Mesendoderm (in vitro differentiated cells): ENCODE results near the gene HMCN1.

Experiments used
- DNase-seq: peaks from one replicate; pipeline ENCODE4 v3.0.0; 2013
- H2AK5ac ChIP-seq: 2 replicates; pipeline ENCODE4 v1.6.1; 2013; ENCODE audit warnings: low read length, inconsistent platforms
- H2BK120ac ChIP-seq: 2 replicates; pipeline ENCODE4 v1.6.1; 2013; ENCODE audit warnings: low read depth, mild to moderate bottlenecking, low read length, moderate library complexity, mixed read lengths
- H2BK15ac ChIP-seq: replicated peaks from 2 replicates; pipeline ENCODE4 v1.6.1; 2013; ENCODE audit warnings: low read depth, mild to moderate bottlenecking, moderate library complexity
- H2BK5ac ChIP-seq: 2 replicates; pipeline ENCODE4 v1.6.1; 2013; ENCODE audit warnings: low read length, inconsistent platforms
- H3K18ac ChIP-seq: 2 replicates; pipeline ENCODE4 v1.6.1; 2013; ENCODE audit warnings: mild to moderate bottlenecking, low read length, mixed read lengths
- H3K23ac ChIP-seq: one replicate; pipeline ENCODE4 v1.6.1; 2013; ENCODE audit warnings: low read length
- H3K27ac ChIP-seq: 2 replicates; pipeline ENCODE4 v1.5.1; 2013; ENCODE audit warnings: low read depth, mild to moderate bottlenecking, inconsistent platforms, low read length, moderate library complexity
- H3K27me3 ChIP-seq: 2 replicates; pipeline ENCODE4 v1.6.1; 2013; ENCODE audit warnings: low read length, control low read depth, mild to moderate bottlenecking, inconsistent platforms; ENCODE audit not compliant: insufficient read depth, poor library complexity
- H3K36me3 ChIP-seq: 2 replicates; pipeline ENCODE4 v1.6.1; 2013; ENCODE audit warnings: low read length, inconsistent platforms; ENCODE audit not compliant: control insufficient read depth, insufficient read depth
- H3K4ac ChIP-seq: one replicate; pipeline ENCODE4 v1.6.1; 2013; ENCODE audit warnings: low read depth, mild to moderate bottlenecking, low read length, moderate library complexity
- H3K4me1 ChIP-seq: 2 replicates; pipeline ENCODE4 v1.6.1; 2013; ENCODE audit warnings: low read depth, low read length, inconsistent platforms; ENCODE audit not compliant: control insufficient read depth
- H3K4me2 ChIP-seq: 2 replicates; pipeline ENCODE4 v1.6.1; 2013; ENCODE audit warnings: low read length
- H3K4me3 ChIP-seq: 2 replicates; pipeline ENCODE4 v1.5.1; 2013; ENCODE audit warnings: mild to moderate bottlenecking, low read length
- H3K56ac ChIP-seq: one replicate; pipeline ENCODE4 v1.6.1; 2013; ENCODE audit warnings: low read length
- H3K79me1 ChIP-seq: 2 replicates; pipeline ENCODE4 v1.6.1; 2013; ENCODE audit warnings: low read length, inconsistent platforms
- H3K79me2 ChIP-seq: 2 replicates; pipeline ENCODE4 v1.6.1; 2013; ENCODE audit warnings: mild to moderate bottlenecking, low read length; ENCODE audit not compliant: control insufficient read depth, insufficient read depth
- H3K9ac ChIP-seq: 2 replicates; pipeline ENCODE4 v1.6.1; 2013; ENCODE audit warnings: low read length, inconsistent platforms
- H4K5ac ChIP-seq: one replicate; pipeline ENCODE4 v1.6.1; 2013; ENCODE audit warnings: low read length
- H4K8ac ChIP-seq: one replicate; pipeline ENCODE4 v1.6.1; 2013; ENCODE audit warnings: low read depth, mild to moderate bottlenecking, control low read depth, low read length, moderate library complexity
- WGBS: extraction: QIAGEN DNeasy Blood & Tissue Kit; methylation state at CpG from one replicate; pipeline ENCODE4 v1.1.7; 2013; ENCODE audit warnings: low lambda C conversion rate, missing lambda C conversion rate; ENCODE audit not compliant: insufficient coverage; ENCODE audit errors: extremely low coverage; 5-methylcytosine and 5-hydroxymethylcytosine counted together

HMCN1 gene

DNA sequence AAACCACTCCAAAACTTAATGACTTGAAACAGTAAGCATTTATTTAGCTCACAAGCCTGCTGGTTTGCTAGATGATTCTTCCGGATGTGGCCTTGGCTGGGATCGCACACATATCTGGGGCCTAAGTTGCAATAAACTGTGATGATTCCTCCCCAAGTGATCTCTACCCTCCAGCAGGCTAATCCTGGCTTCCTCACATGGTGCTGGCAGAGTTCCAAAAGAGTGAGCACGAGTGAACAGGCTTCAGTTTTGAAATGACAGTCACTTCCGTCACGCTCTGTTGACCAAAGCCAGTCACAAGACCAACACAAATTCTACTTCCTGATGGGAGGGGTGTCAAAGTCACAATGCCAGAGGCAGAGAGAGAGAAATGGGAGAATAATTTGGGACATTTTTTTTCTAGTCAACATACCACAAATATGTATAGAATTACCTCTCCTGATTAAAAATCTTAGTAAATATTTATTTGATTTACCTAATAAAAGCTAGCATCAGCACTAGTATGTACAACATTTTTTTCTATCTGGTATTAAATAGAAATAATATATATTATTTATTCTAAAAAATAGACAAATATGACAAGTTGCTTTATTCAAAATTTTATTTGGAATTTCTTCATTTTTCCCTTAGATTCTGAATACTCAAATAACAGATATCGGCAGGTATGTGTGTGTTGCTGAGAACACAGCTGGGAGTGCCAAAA is 348.2 kb downstream of the HMCN1 start:
- H3K4me2 ChIP-seq: no peak overlapping the region

DNA sequence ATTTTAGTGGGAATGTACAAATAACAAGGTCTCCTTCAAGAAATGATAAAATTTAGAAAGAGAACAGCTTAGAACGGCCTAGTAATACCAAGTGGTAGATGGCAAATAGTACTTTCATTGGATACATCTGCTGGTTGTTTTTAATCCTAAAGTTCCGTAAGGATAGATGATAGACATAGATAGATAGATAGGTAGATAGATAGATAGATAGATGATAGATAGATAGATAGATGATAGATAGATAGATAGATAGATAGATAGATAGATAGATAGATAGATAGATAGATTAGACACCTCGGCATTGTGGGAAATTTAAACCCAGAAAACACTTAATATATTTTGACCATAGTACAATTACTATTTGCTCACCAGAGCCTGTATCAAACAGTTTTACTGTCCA is 352.4 kb downstream of the HMCN1 start:
- no CpG with 5 or more reads among the region's 3 CpGs for WGBS
- Histone ChIP-seq H3K36me3 (no peaks in the 10 kb centered on the region), H2BK5ac (no peak overlapping the region), H4K5ac (no peak overlapping the region), H3K56ac (no peak overlapping the region), H4K8ac (no peak overlapping the region), H3K79me1 (no peaks in the 10 kb centered on the region), H3K4me2 (no peak overlapping the region), H3K79me2 (no peaks in the 10 kb centered on the region), H3K23ac (no peak overlapping the region), H3K9ac (no peak overlapping the region), H3K27me3 (no peaks in the 10 kb centered on the region), H3K4me3 (no peak overlapping the region), H2BK120ac (no peak overlapping the region), H3K4ac (no peak overlapping the region), H3K4me1 (no peaks in the 10 kb centered on the region), H2BK15ac (no peak overlapping the region), H3K27ac (no peak overlapping the region), H2AK5ac (no peak overlapping the region), H3K18ac (no peak overlapping the region)
- DNase-seq: no peak

More for the DNA sequence above, 348.2 kb downstream of the HMCN1 start:
- no peak overlapping the region for H3K18ac ChIP-seq
- H3K79me1 ChIP-seq: no peaks in the 10 kb centered on the region
- peak; percentile 2 for DNase-seq
- H3K9ac ChIP-seq: no peak overlapping the region
- H3K23ac ChIP-seq: no peak overlapping the region
- H3K4ac ChIP-seq: no peak overlapping the region
- H3K4me1 ChIP-seq: no peaks in the 10 kb centered on the region
- H2BK15ac ChIP-seq: no peak overlapping the region
- WGBS: no CpG with 5 or more reads among the region's 6 CpGs
- no peak overlapping the region for H2AK5ac ChIP-seq
- no peak overlapping the region for H2BK120ac ChIP-seq
- H2BK5ac ChIP-seq: no peak overlapping the region
- H3K36me3 ChIP-seq: no peaks in the 10 kb centered on the region
- no peak overlapping the region for H4K5ac ChIP-seq
- no peak overlapping the region for H3K27ac ChIP-seq
- no peaks in the 10 kb centered on the region for H3K79me2 ChIP-seq
- no peak overlapping the region for H4K8ac ChIP-seq
- no peak overlapping the region for H3K4me3 ChIP-seq
- H3K27me3 ChIP-seq: no peaks in the 10 kb centered on the region
- H3K56ac ChIP-seq: no peak overlapping the region

DNA sequence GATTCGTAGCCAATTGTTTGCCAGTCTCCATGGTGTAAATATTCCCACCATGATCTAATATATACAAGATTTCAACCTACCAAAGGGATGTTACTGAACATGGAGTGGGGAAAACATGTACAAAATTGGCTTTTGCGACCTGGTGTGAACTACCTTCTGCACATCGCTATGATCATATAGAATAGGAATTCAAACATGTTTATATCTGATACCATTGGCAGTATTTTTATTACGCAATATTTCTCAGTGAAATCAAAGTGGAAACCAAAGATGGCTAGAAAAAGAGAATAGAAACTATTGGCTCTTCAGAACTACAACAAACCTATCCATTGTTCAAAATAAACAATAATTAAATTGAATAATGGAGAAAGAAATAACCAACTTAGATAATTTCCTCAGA is 355.7 kb downstream of the HMCN1 start:
- H3K4ac ChIP-seq: no peak overlapping the region
- WGBS: no CpG with 5 or more reads among the region's 4 CpGs

DNA sequence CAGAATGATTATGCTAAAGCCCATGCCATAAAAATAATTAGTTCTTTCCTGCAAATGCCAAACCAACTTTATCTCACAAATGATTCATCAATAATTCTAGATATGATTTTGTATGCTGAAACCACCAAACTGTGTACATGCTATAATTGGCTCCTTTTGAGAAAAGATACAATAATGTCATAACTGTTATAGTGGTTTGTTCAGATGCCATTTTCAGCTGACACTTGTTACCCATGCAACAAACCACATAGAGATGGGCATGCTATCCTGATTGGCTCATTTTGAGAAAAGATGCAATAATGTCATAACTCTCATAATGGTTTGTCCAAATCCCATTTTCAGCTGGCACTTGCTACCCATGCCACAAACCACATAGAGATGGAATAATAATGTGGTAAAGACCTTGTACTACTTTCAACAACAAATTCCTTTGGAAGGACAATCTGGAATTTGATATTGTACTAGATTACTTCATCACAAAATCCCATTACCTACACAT is 357.1 kb downstream of the HMCN1 start:
- Histone ChIP-seq H3K27me3 (no peaks in the 10 kb centered on the region), H3K79me2 (no peaks in the 10 kb centered on the region), H3K18ac (no peak overlapping the region), H2BK15ac (no peak overlapping the region), H3K9ac (no peak overlapping the region), H4K8ac (no peak overlapping the region), H3K27ac (no peak overlapping the region), H3K56ac (no peak overlapping the region), H2BK5ac (no peak overlapping the region), H3K36me3 (no peaks in the 10 kb centered on the region), H3K4ac (no peak overlapping the region), H4K5ac (no peak overlapping the region), H2BK120ac (no peak overlapping the region), H3K4me2 (no peak overlapping the region), H2AK5ac (no peak overlapping the region), H3K23ac (no peak overlapping the region), H3K4me1 (no peaks in the 10 kb centered on the region), H3K4me3 (no peak overlapping the region), H3K79me1 (no peaks in the 10 kb centered on the region)
- DNase-seq: no peak

More for the DNA sequence above, 355.7 kb downstream of the HMCN1 start:
- Histone ChIP-seq H3K4me3 (no peak overlapping the region), H3K4me2 (no peak overlapping the region), H3K18ac (no peak overlapping the region), H3K79me2 (no peaks in the 10 kb centered on the region), H3K27me3 (no peaks in the 10 kb centered on the region), H2BK5ac (no peak overlapping the region), H2BK120ac (no peak overlapping the region), H4K8ac (no peak overlapping the region), H3K9ac (no peak overlapping the region), H3K27ac (no peak overlapping the region), H4K5ac (no peak overlapping the region), H3K79me1 (no peaks in the 10 kb centered on the region), H2BK15ac (no peak overlapping the region), H2AK5ac (no peak overlapping the region), H3K56ac (no peak overlapping the region), H3K4me1 (no peaks in the 10 kb centered on the region), H3K23ac (no peak overlapping the region), H3K36me3 (no peaks in the 10 kb centered on the region)
- no peak for DNase-seq

DNA sequence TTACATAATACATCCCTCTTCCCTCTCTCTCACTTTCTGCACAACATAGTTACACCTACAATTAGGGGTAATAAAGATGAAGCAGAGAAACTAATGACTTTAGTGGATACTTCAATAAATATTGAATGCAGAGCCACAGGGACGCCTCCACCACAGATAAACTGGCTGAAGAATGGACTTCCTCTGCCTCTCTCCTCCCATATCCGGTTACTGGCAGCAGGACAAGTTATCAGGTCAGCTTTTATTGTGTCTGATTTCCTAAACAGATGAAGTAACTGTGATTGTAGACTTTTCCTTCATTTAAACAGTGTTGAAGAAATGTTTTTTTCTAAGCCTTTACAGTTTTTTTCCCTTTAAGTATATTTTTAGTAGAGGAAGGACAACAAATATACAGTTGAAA is 359.2 kb downstream of the HMCN1 start:
- no peak overlapping the region for H3K56ac ChIP-seq
- no peak overlapping the region for H3K4me2 ChIP-seq
- no peak overlapping the region for H3K9ac ChIP-seq
- no peak overlapping the region for H2BK120ac ChIP-seq
- no peak overlapping the region for H4K8ac ChIP-seq
- H3K4me1 ChIP-seq: no peaks in the 10 kb centered on the region
- no peak overlapping the region for H2BK5ac ChIP-seq
- H4K5ac ChIP-seq: no peak overlapping the region
- no CpG with 5 or more reads among the region's 2 CpGs for WGBS
- H3K79me2 ChIP-seq: no peaks in the 10 kb centered on the region
- no peak overlapping the region for H3K4me3 ChIP-seq
- DNase-seq: no peak
- no peaks in the 10 kb centered on the region for H3K36me3 ChIP-seq
- no peak overlapping the region for H3K18ac ChIP-seq
- H2AK5ac ChIP-seq: no peak overlapping the region
- H3K27me3 ChIP-seq: no peaks in the 10 kb centered on the region
- H3K4ac ChIP-seq: no peak overlapping the region
- H3K27ac ChIP-seq: no peak overlapping the region
- H3K23ac ChIP-seq: no peak overlapping the region
- H3K79me1 ChIP-seq: no peaks in the 10 kb centered on the region
- no peak overlapping the region for H2BK15ac ChIP-seq

DNA sequence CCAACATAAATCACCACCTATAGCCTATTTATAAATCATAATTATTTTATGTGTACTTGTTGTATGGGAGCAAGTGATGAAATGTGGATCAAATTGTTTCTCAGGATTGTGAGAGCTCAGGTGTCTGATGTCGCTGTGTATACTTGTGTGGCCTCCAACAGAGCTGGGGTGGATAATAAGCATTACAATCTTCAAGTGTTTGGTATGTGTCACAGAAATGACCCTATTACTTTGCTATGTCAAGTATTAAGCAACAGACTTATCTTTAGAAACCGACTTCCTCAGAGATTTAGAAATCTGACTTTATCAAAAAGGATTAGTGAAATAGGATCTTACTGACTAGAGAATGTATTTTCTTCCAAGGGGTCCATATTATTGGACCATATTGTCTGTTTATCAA is 360.0 kb downstream of the HMCN1 start:
- no peak overlapping the region for H2BK5ac ChIP-seq
- no peaks in the 10 kb centered on the region for H3K79me1 ChIP-seq
- no peak overlapping the region for H3K4ac ChIP-seq
- H3K23ac ChIP-seq: no peak overlapping the region
- H4K8ac ChIP-seq: no peak overlapping the region
- H4K5ac ChIP-seq: no peak overlapping the region
- H3K36me3 ChIP-seq: no peaks in the 10 kb centered on the region
- H3K56ac ChIP-seq: no peak overlapping the region
- no peak overlapping the region for H2BK120ac ChIP-seq
- H3K18ac ChIP-seq: no peak overlapping the region
- no peaks in the 10 kb centered on the region for H3K4me1 ChIP-seq
- no peaks in the 10 kb centered on the region for H3K27me3 ChIP-seq
- DNase-seq: peak; percentile 55
- no peak overlapping the region for H3K4me3 ChIP-seq
- no peak overlapping the region for H3K4me2 ChIP-seq
- H3K27ac ChIP-seq: no peak overlapping the region
- no peaks in the 10 kb centered on the region for H3K79me2 ChIP-seq
- no peak overlapping the region for H2AK5ac ChIP-seq
- WGBS: no CpG with 5 or more reads among the region's 2 CpGs
- no peak overlapping the region for H3K9ac ChIP-seq
- no peak overlapping the region for H2BK15ac ChIP-seq
